Gastroesophageal sphincter (tissue), 4 donors: ENCODE data around the gene UBE2O. TPM values are rescaled to one million over a fixed set of nuclear protein-coding genes. Genes with fewer than 3 reads are reported as not detected.

ENCODE experiments used
- ATAC-seq: fragments of 150-250 bp; one replicate; pipeline ENCODE4 v1.9.1; 2016; ENCODE audit warnings: mild to moderate bottlenecking, moderate library complexity
- H3K27ac ChIP-seq, 4 donors: fragments of 200-600 bp; sonication (generic) in 3 of 4; 1 replicate in 3 of 4; 2 replicates in 1 of 4; pipeline ENCODE4 v1.5.1; 2016 to 2019
- H3K27me3 ChIP-seq: fragments of 200-600 bp; sonication (generic); one replicate; pipeline ENCODE4 v1.5.1; 2019
- H3K36me3 ChIP-seq, 2 donors: fragments of 200-600 bp; sonication (generic); one replicate each; pipeline ENCODE4 v1.5.1; 2019; ENCODE audit warnings: control low read depth in 1 of 2
- H3K4me1 ChIP-seq, 3 donors: fragments of 200-600 bp; sonication (generic); 1 replicate in 2 of 3; 2 replicates in 1 of 3; pipeline ENCODE4 v1.5.1; 2016 to 2019; ENCODE audit warnings: control low read depth in 2 of 3
- H3K4me3 ChIP-seq, 2 donors: fragments of 200-600 bp; sonication (generic); one replicate each; pipeline ENCODE4 v1.5.1; 2019; ENCODE audit warnings: mild to moderate bottlenecking in 1 of 2, moderate library complexity in 1 of 2
- H3K9me3 ChIP-seq, 3 donors: fragments of 200-600 bp; sonication (generic); one replicate each; pipeline ENCODE4 v1.5.1; 2017 to 2019; ENCODE audit warnings: control low read depth in 2 of 3
- CTCF ChIP-seq, 4 experiments: fragments of 200-600 bp in 2 of 4; fragments of 450-650 bp in 2 of 4; sonication (generic) in 1 of 4; IDR thresholded peaks; one replicate each; pipeline ENCODE4 v1.5.1; 2017 to 2019; ENCODE audit warnings: antibody characterized with exemption in 4 of 4, mild to moderate bottlenecking in 2 of 4, moderate library complexity in 2 of 4
- EP300 ChIP-seq: sonication (generic); formaldehyde crosslinking; IDR thresholded peaks from one replicate; pipeline ENCODE4 v1.6.1; 2017; ENCODE audit warnings: antibody characterized with exemption, mild to moderate bottlenecking
- POLR2A ChIP-seq, 2 donors: fragments of 450-650 bp; IDR thresholded peaks; one replicate each; pipeline ENCODE4 v1.6.1; 2017; ENCODE audit warnings: antibody characterized with exemption in 2 of 2, mild to moderate bottlenecking in 2 of 2, moderate library complexity in 1 of 2
- POLR2AphosphoS5 ChIP-seq: sonication (generic); formaldehyde crosslinking; IDR thresholded peaks from one replicate; pipeline ENCODE4 v1.6.1; 2017; ENCODE audit warnings: antibody characterized with exemption
- WGBS, 2 donors: methylation state at CpG; one replicate each; pipeline ENCODE4 v1.1.5; 2018; ENCODE audit warnings: low coverage in 1 of 2; 5-methylcytosine and 5-hydroxymethylcytosine counted together
- total RNA-seq, 4 donors: library from RNA; depleted of rRNA; stranded (reverse); fragments of >200 nt; gene quantifications; one replicate each; pipeline ENCODE4 v1.1.0, GENCODE V29; 2016

The UBE2O gene
- total RNA-seq, 4 donors from 2014 or later, result 13.0 to 19.8 (median 15.2) TPM

- 9 to 43% methylated on average over 8 to 11 of the region's 11 CpGs for WGBS, 2 donors
Observed at GRCh38 chr17:76370261-76370993, 82.5 kb downstream of the UBE2O start.

GRCh38 chr17:76369804-76370203 is 83.1 kb downstream of the UBE2O start:
- TF ChIP-seq POLR2A (IDR thresholded peaks at IDR 0.05), result no peak
- no peak for TF ChIP-seq EP300
- no peak for TF ChIP-seq POLR2AphosphoS5
- TF ChIP-seq CTCF (IDR thresholded peaks at IDR 0.05), result no peak
- H3K27ac ChIP-seq, result peak overlapping the region in 3 of 4 donors; percentile 30 to 57 (median 39)
- H3K9me3 ChIP-seq, result no peaks in the 10 kb centered on the region
- H3K27me3 ChIP-seq, result no peaks in the 10 kb centered on the region
- no CpG with 5 or more reads among the region's 7 CpGs for WGBS, 2 donors
- no peak overlapping the region for H3K4me3 ChIP-seq
- no peak for ATAC-seq
- no peaks in the 10 kb centered on the region for H3K36me3 ChIP-seq
- peaks cover 0 to 18% (median 0%) of the 10 kb centered on the region in 3 donors for H3K4me1 ChIP-seq

More at GRCh38 chr17:76370261-76370993, 82.5 kb downstream of the UBE2O start:
- Histone ChIP-seq H3K4me3 (no peak overlapping the region), H3K4me1 (peaks cover 0 to 18% (median 0%) of the 10 kb centered on the region in 3 donors), H3K27ac (peak overlapping the region in 3 of 4 donors; percentile 30 to 57 (median 39)), H3K9me3 (no peaks in the 10 kb centered on the region), H3K36me3 (no peaks in the 10 kb centered on the region), H3K27me3 (no peaks in the 10 kb centered on the region)
- TF ChIP-seq POLR2A (IDR thresholded peaks at IDR 0.05), result no peak
- TF ChIP-seq POLR2AphosphoS5, result peak; percentile 70
- peak in 3 of 4 experiments; percentile 45 to 59 (median 50) for TF ChIP-seq CTCF (IDR thresholded peaks at IDR 0.05)
- no peak for TF ChIP-seq EP300
- ATAC-seq, result peak; percentile 95

GRCh38 chr17:76369379-76369778 is 83.6 kb downstream of the UBE2O start:
- no peak for TF ChIP-seq CTCF (IDR thresholded peaks at IDR 0.05)
- Histone ChIP-seq H3K9me3 (no peaks in the 10 kb centered on the region), H3K4me1 (peaks cover 0 to 18% (median 0%) of the 10 kb centered on the region in 3 donors), H3K27ac (peak overlapping the region in 1 of 4 donors; percentile 30), H3K36me3 (no peaks in the 10 kb centered on the region), H3K4me3 (no peak overlapping the region), H3K27me3 (no peaks in the 10 kb centered on the region)
- no peak for ATAC-seq
- 50 to 59% methylated on average over 3 to 9 of the region's 10 CpGs for WGBS, 2 donors

- H3K9me3 ChIP-seq, result no peaks in the 10 kb centered on the region
- no peaks in the 10 kb centered on the region for H3K27me3 ChIP-seq
- no peak overlapping the region for H3K4me3 ChIP-seq
- H3K4me1 ChIP-seq, result peaks cover 0 to 18% (median 0%) of the 10 kb centered on the region in 3 donors
- no peak for ATAC-seq
- no peak for TF ChIP-seq POLR2AphosphoS5
- no peak for TF ChIP-seq POLR2A (IDR thresholded peaks at IDR 0.05)
- no peak for TF ChIP-seq CTCF (IDR thresholded peaks at IDR 0.05)
- no peak for TF ChIP-seq EP300
- no peaks in the 10 kb centered on the region for H3K36me3 ChIP-seq
- WGBS, 2 donors, result 84% methylated on average over 5 of the region's 11 CpGs; no CpG with 5 or more reads in 1 of the 2 donors
- H3K27ac ChIP-seq, result no peak overlapping the region
Observed at GRCh38 chr17:76368545-76368944, 84.4 kb downstream of the UBE2O start.

GRCh38 chr17:76367642-76368041 is 85.3 kb downstream of the UBE2O start:
- peaks cover 0 to 21% (median 1%) of the 10 kb centered on the region in 3 donors for H3K4me1 ChIP-seq
- no peak overlapping the region for H3K27ac ChIP-seq
- no peaks in the 10 kb centered on the region for H3K36me3 ChIP-seq
- no peak overlapping the region for H3K4me3 ChIP-seq
- H3K9me3 ChIP-seq, result no peaks in the 10 kb centered on the region
- no peak for ATAC-seq
- TF ChIP-seq POLR2AphosphoS5 (no peak), CTCF (IDR thresholded peaks at IDR 0.05) (no peak), POLR2A (IDR thresholded peaks at IDR 0.05) (no peak), EP300 (no peak)
- H3K27me3 ChIP-seq, result no peaks in the 10 kb centered on the region
- WGBS, 2 donors, result 59% methylated on average over 3 of the region's 6 CpGs; no CpG with 5 or more reads in 1 of the 2 donors
